AG04449 (cell line): ENCODE results near the gene CACNB4.
"Not testable (repeated sequence)": the region's sequence is repeated elsewhere in the genome, so short reads cannot be mapped to it uniquely, and the experiment has no call there.

Source experiments
- CTCF ChIA-PET: fragments of 350-600 bp; formaldehyde crosslinking; extraction: SDS; loops from one replicate; lab custom pipeline; 2021; ENCODE audit warnings: antibody characterized with exemption; lab: Yijun Ruan, JAX
- POLR2A ChIA-PET: fragments of 400-600, 350-600 bp; formaldehyde crosslinking; extraction: SDS; loops from one replicate; lab custom pipeline; 2020; ENCODE audit warnings: antibody characterized with exemption, inconsistent platforms; lab: Yijun Ruan, JAX
- DNase-seq: peaks from one replicate; pipeline ENCODE4 v3.0.0-alpha.2; 2010; ENCODE audit warnings: low read depth, low spot score
- H3K4me3 ChIP-seq: 2 replicates; pipeline ENCODE4 v1.5.1; 2011; ENCODE audit warnings: low read depth, mild to moderate bottlenecking, control low read depth, low read length
- TF ChIP-seq, protein P1 (sequence below): IDR thresholded peaks from one replicate; pipeline ENCODE4 v1.5.1; 2011; ENCODE audit warnings: mild to moderate bottlenecking, moderate library complexity, low read length, control low read depth, inconsistent platforms; ENCODE audit not compliant: insufficient read depth; ENCODE audit errors: missing control alignments

The CACNB4 gene

DNA sequence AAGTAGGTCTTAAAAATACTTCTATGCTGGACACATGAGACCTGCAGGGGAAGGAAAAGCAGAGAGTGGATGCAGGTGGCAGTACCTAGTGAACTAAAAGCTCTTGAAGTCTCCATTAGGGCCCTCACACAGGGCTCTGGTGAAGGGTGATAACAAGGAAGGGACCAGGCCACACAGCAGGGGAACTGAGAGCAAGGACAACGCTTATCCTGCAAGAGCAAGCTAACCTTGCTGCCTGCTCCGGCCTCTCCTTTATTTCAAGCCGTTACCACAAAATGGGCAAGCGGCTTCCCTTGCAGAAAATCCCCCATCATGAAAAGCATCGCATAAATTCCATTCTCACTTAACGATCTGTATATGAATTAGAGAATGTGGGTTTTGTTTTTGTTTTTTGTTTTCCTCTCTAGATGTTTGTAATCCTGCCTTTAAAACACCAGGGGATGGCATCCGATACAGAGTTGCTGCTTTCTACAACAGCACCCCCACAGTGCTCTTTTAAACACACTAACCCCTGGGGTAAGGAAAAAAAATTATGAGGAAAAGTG, 64.5 kb downstream of the CACNB4 start:
- ChIA-PET CTCF (interaction anchor here (1.3 to 2.2 kb wide), 2 partner anchors 9 to 602 kb away, joined by 4 to 14 read pairs; no protein-coding TSS in a partner anchor), POLR2A (no interaction called here)
- TF ChIP-seq, protein P1, sequence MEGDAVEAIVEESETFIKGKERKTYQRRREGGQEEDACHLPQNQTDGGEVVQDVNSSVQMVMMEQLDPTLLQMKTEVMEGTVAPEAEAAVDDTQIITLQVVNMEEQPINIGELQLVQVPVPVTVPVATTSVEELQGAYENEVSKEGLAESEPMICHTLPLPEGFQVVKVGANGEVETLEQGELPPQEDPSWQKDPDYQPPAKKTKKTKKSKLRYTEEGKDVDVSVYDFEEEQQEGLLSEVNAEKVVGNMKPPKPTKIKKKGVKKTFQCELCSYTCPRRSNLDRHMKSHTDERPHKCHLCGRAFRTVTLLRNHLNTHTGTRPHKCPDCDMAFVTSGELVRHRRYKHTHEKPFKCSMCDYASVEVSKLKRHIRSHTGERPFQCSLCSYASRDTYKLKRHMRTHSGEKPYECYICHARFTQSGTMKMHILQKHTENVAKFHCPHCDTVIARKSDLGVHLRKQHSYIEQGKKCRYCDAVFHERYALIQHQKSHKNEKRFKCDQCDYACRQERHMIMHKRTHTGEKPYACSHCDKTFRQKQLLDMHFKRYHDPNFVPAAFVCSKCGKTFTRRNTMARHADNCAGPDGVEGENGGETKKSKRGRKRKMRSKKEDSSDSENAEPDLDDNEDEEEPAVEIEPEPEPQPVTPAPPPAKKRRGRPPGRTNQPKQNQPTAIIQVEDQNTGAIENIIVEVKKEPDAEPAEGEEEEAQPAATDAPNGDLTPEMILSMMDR = no peak
- no peak overlapping the region for H3K4me3 ChIP-seq
- DNase-seq = no peak

DNA sequence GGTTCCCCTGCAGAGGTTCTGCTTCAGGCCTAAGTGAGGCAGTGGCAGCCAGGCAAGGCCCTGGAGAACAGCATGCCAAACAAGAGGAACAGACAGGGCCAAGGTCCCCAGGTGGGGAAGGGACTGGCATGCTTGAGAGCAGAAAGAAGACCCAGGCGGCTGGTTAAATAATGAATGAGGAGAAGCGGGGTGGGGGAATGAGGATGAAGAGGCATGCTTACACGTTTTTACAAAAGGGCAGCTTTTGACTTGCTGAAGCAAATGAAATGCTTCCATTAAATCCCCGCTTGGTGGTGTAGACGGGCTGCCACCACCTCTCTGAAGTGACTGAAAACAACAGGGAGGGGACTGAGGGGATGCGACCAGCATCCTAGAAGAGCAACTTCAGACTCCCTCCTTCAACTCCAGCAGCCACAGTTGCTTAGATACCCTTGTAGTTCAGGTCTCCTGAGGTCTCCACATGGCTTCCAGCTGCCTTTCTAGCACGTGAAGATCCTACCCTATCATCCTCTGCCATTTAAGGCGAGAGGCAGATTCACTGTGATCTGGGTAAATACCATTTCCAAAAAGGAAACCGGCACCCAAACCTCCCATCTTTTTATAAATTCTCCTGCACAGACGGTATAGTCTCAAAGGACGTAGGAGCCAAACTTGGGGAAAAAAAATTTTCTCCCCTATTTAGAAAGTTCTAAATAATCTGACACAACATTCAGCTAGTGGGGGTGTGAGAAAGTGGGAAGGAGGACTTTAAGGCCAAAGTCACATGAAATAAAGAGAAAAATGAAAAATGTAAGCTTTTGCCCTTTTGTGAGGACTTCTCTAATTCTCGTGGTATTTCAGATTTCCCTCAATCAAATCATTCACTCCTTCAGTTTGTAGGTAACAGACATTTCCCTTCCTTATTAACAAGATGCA, 65.6 kb downstream of the CACNB4 start:
- ChIA-PET POLR2A (no interaction called here), CTCF (interaction anchor here (0.7 to 2.2 kb wide), 3 partner anchors 8 to 603 kb away, joined by 3 to 14 read pairs (median 4); no protein-coding TSS in a partner anchor)
- no peak overlapping the region for H3K4me3 ChIP-seq
- no peak for DNase-seq
- TF ChIP-seq, protein P1 = no peak

DNA sequence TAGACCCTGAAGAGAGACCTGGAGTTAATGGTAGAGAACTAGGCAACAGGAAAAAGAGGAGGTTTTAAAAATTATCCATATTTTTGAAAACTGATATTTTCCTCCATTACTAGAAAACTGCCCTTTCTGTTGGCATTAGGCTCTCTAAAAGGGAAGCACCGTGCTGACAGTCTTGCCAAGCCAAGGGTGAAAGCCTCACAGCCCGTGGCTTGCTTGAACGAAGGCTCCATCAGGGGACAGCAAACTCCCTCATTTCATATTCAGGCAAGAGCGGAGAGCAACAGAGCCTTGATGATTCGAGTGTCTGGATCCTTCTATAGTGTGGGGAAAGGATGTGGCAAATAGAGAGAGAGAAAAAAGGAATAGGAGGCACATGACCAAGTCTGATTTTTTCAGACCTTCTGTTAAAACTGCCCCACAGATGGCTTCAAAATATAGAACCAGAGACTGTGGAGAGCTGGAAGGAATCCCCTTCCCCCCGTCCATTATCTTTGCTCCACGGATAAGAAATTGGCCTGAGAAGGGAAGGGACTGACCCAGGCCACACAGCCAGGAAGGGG, 67.0 kb downstream of the CACNB4 start:
- no peak for DNase-seq
- ChIA-PET CTCF (interaction anchor here (1.4 kb wide), 1 partner anchor 11 kb away, joined by 3 read pairs; no protein-coding TSS in a partner anchor), POLR2A (no interaction called here)
- TF ChIP-seq, protein P1 = no peak
- H3K4me3 ChIP-seq = no peak overlapping the region

DNA sequence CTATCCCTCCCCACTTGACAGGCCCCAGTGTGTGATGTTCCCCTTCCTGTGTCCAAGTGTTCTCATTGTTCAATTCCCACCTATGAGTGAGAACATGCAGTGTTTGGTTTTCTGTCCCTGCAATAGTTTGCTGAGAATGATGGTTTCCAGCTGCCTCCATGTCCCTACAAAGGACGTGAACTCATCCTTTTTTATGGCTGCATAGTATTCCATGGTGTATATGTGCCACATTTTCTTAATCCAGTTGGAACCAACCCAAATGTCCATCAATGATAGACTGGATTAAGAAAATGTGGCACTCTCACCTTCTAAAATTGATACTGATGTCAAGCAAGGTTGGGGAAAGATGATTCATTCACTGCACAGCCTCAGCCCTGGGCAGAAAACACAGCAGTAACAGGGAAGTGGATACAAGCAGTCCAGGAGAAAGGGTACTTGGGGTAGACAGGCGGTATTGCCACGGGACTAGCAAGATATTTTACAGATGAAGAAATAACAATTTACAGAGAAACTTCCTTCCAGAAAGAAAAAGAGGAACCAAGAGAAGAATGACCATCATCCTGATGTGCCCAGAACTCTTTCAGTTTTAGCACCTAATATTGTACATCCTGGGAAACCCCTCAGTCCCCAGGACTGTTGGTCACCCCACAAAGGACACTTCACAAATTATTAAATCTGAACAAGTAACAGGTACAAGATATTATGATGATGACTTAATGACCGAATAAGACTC, 68.1 kb downstream of the CACNB4 start:
- DNase-seq, CTCF ChIA-PET, POLR2A ChIA-PET, H3K4me3 ChIP-seq: not testable (repeated sequence)

DNA sequence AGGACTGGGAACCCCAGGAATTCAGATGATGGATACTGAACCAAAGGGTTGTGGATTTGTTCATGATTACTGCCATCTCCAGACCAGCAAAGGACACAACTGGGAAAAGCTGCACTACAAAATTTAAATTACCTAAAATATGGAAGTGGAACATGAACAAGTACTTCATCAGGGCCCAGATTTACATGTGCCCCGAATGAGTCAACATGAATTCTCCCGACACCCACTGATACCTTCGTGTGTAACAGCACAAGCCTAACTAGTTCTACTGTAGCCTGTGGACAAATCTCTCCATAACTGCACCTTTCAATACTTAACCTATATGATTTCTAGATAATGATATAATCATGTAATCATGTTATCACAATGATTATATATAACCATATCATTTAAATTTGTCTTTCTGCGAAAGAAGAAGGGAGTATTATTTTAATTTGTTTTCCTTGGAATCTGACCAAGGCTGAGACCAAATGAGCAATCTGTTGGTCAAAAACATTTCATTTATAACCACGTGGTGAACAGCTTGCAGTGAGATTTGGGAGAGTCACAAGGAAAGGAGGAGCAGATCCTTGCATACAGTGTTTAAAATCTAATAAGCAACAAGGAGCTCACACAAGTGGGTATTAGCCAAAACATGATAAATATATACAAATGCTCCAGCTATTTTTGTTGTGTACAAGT, 70.5 kb downstream of the CACNB4 start:
- ChIA-PET POLR2A (no interaction called here), CTCF (interaction anchor here (1.1 to 7.4 kb wide), 5 partner anchors 10 to 687 kb away, joined by 3 to 106 read pairs (median 75); no protein-coding TSS in a partner anchor)
- no peak overlapping the region for H3K4me3 ChIP-seq
- no peak for DNase-seq
- TF ChIP-seq, protein P1 = no peak

DNA sequence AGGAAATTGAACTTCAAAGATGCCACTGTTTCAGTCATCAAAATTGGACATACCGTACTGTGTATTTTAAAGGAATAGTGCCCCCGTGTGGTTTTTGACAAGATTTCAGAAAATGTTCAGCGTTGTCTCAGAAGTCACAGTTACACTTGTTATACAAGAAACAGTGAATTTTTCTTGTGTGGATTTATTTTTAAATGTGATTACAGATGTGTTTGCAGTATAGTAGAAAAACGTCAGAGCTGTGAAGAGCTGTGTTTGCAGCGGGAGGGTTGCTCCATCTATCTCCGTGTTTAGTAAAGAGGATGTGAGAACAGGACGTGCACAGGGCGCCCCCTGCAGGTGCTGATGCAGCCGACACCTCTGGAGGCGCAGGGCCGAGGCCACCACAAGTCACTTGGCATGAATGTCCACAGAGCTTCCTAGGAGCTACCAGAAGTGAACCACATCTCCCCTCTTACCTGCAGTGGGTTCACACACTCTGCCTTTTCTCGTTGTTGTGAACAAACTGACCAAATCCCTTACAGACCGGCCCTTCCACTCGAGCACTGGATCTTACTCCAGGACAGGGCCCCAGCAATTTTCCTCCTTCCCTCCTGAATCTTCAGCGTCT, 73.1 kb downstream of the CACNB4 start:
- ChIA-PET CTCF (interaction anchor here (0.6 to 7.4 kb wide), 37 partner anchors 8 to 691 kb away, joined by 3 to 106 read pairs (median 5); partner anchors contain the start of genes ARL5A and STAM2), POLR2A (no interaction called here)
- DNase-seq = peak; percentile 9
- TF ChIP-seq, protein P1 = peak; percentile 99
- peak overlapping the region; percentile 39 for H3K4me3 ChIP-seq
